Measurements from ENCODE around the gene METRN.

Gene METRN

GRCh38 chr16:683396-684070 is 31.4 kb upstream of the METRN start:
- no peak for TF ChIP-seq CTCF (IDR thresholded peaks at IDR 0.05)

GRCh38 chr16:684071-684794 is 30.7 kb upstream of the METRN start, which contains the start of gene JMJD8:
JMJD8 (minus strand) TSS chr16:684334; CDS start chr16:684319, 15 bp downstream.
- no peak for TF ChIP-seq CTCF (IDR thresholded peaks at IDR 0.05)

- TF ChIP-seq CTCF (IDR thresholded peaks at IDR 0.05): no peak
Observed at GRCh38 chr16:684961-685696, 29.8 kb upstream of the METRN start.

- peak; percentile 65 for TF ChIP-seq CTCF (IDR thresholded peaks at IDR 0.05)
Observed at GRCh38 chr16:685967-686366, 29.0 kb upstream of the METRN start.

GRCh38 chr16:686459-687260 is 28.3 kb upstream of the METRN start:
- no peak for TF ChIP-seq CTCF (IDR thresholded peaks at IDR 0.05)

- no peak for TF ChIP-seq CTCF (IDR thresholded peaks at IDR 0.05)
Observed at GRCh38 chr16:687499-687898, 27.4 kb upstream of the METRN start.

Measured in LNCAP (cell line).